SK-N-SH treated with all-trans-retinoic acid at 6 μM for 48 hours (cell line): ENCODE measurements around the gene GPC5.

Experiments
- ATAC-seq: fragments of 200-7000 bp; cut with Tn5 transposase; 3 replicates; pipeline ENCODE4 v1.9.1; 2020; ENCODE audit warnings: mild to moderate bottlenecking, moderate library complexity
- ARNTL ChIP-seq: fragments of 450-650 bp; formaldehyde crosslinking; IDR thresholded peaks from 2 replicates; pipeline ENCODE4 v1.5.0; 2020; ENCODE audit warnings: low read depth, mild to moderate bottlenecking, moderate library complexity, borderline replicate concordance
- CSDC2 ChIP-seq: fragments of 250-450 bp; sonication (Bioruptor Pico); IDR thresholded peaks from 2 replicates; pipeline ENCODE4 v1.5.0; 2020; ENCODE audit warnings: mild to moderate bottlenecking, moderate library complexity
- ESRRG ChIP-seq: fragments of 250-450 bp; sonication (Bioruptor Pico); IDR thresholded peaks from 2 replicates; pipeline ENCODE4 v1.6.1; 2021; ENCODE audit warnings: mild to moderate bottlenecking
- GLIS3 ChIP-seq: fragments of 250-450 bp; sonication (Bioruptor Pico); IDR thresholded peaks from 2 replicates; pipeline ENCODE4 v1.5.0; 2020; ENCODE audit warnings: mild to moderate bottlenecking, moderate library complexity
- ISL1 ChIP-seq: fragments of 250-450 bp; sonication (Bioruptor Pico); IDR thresholded peaks from 2 replicates; pipeline ENCODE4 v2.1.2; 2022; ENCODE audit warnings: mild to moderate bottlenecking, moderate library complexity
- OSR1 ChIP-seq: fragments of 250-450 bp; sonication (Bioruptor Pico); IDR thresholded peaks from 2 replicates; pipeline ENCODE4 v1.8.0; 2022; ENCODE audit warnings: moderate library complexity, mild to moderate bottlenecking, inconsistent platforms
- PPARA ChIP-seq: fragments of 250-450 bp; sonication (Bioruptor Pico); IDR thresholded peaks from 2 replicates; pipeline ENCODE4 v1.5.0; 2020; ENCODE audit warnings: mild to moderate bottlenecking, borderline replicate concordance
- RARB ChIP-seq: fragments of 250-450 bp; sonication (Bioruptor Pico); IDR thresholded peaks from 2 replicates; pipeline ENCODE4 v1.8.0; 2021; ENCODE audit warnings: mild to moderate bottlenecking, moderate library complexity
- SNAI2 ChIP-seq: fragments of 250-450 bp; sonication (Bioruptor Pico); IDR thresholded peaks from 2 replicates; pipeline ENCODE4 v1.5.0; 2020; ENCODE audit warnings: mild to moderate bottlenecking, moderate library complexity
- TCF4 ChIP-seq: fragments of 250-450 bp; sonication (Bioruptor Pico); IDR thresholded peaks from 2 replicates; pipeline ENCODE4 v1.8.0; 2021; ENCODE audit warnings: mild to moderate bottlenecking, moderate library complexity, borderline replicate concordance
- TOX ChIP-seq: fragments of 250-450 bp; sonication (Bioruptor Pico); IDR thresholded peaks from 2 replicates; pipeline ENCODE4 v1.8.0; 2021; ENCODE audit warnings: mild to moderate bottlenecking, moderate library complexity, borderline replicate concordance
- ZC3H10 ChIP-seq: fragments of 250-450 bp; sonication (Bioruptor Pico); IDR thresholded peaks from 2 replicates; pipeline ENCODE4 v1.5.1; 2021; ENCODE audit warnings: mild to moderate bottlenecking, moderate library complexity
- ZFP3 ChIP-seq: fragments of 250-450 bp; sonication (Bioruptor Pico); IDR thresholded peaks from 2 replicates; pipeline ENCODE4 v1.5.0; 2020; ENCODE audit warnings: mild to moderate bottlenecking, moderate library complexity
- ZFP30 ChIP-seq: fragments of 450-650 bp; formaldehyde crosslinking; IDR thresholded peaks from 2 replicates; pipeline ENCODE4 v1.5.0; 2022; ENCODE audit warnings: mild to moderate bottlenecking, moderate library complexity
- ZNF565 ChIP-seq: fragments of 450-650 bp; formaldehyde crosslinking; conservative IDR thresholded peaks from 2 replicates; pipeline ENCODE4 v1.5.0; 2020; ENCODE audit warnings: low read depth, mild to moderate bottlenecking, moderate library complexity
- ZNF70 ChIP-seq: fragments of 450-650 bp; formaldehyde crosslinking; IDR thresholded peaks from 2 replicates; pipeline ENCODE4 v1.5.0; 2020; ENCODE audit warnings: mild to moderate bottlenecking, moderate library complexity
- ZNF8 ChIP-seq: fragments of 450-650 bp; formaldehyde crosslinking; IDR thresholded peaks from 2 replicates; pipeline ENCODE4 v1.5.0; 2020; ENCODE audit warnings: mild to moderate bottlenecking, moderate library complexity
- TF ChIP-seq, protein P1 (sequence below): fragments of 250-450 bp; sonication (Bioruptor Pico); IDR thresholded peaks from 2 replicates; pipeline ENCODE4 v1.5.1; 2020; ENCODE audit warnings: low read depth, mild to moderate bottlenecking, moderate library complexity
- TF ChIP-seq, protein P2 (sequence below): fragments of 250-450 bp; sonication (Bioruptor Pico); IDR thresholded peaks from 2 replicates; pipeline ENCODE4 v1.8.0; 2020; ENCODE audit warnings: mild to moderate bottlenecking, moderate library complexity, borderline replicate concordance
- TF ChIP-seq, protein P3 (sequence below): fragments of 250-450 bp; sonication (Bioruptor Pico); IDR thresholded peaks from 2 replicates; pipeline ENCODE4 v1.5.0; 2020; ENCODE audit warnings: mild to moderate bottlenecking, moderate library complexity
- TF ChIP-seq, protein P4 (sequence below): fragments of 250-450 bp; sonication (Bioruptor Pico); IDR thresholded peaks from 2 replicates; pipeline ENCODE4 v1.8.0; 2021; ENCODE audit warnings: low read depth, mild to moderate bottlenecking, moderate library complexity, borderline replicate concordance
- TF ChIP-seq, protein P5 (sequence below): fragments of 250-450 bp; sonication (Bioruptor Pico); IDR thresholded peaks from 2 replicates; pipeline ENCODE4 v1.5.1; 2021; ENCODE audit warnings: mild to moderate bottlenecking, moderate library complexity

The GPC5 gene

DNA sequence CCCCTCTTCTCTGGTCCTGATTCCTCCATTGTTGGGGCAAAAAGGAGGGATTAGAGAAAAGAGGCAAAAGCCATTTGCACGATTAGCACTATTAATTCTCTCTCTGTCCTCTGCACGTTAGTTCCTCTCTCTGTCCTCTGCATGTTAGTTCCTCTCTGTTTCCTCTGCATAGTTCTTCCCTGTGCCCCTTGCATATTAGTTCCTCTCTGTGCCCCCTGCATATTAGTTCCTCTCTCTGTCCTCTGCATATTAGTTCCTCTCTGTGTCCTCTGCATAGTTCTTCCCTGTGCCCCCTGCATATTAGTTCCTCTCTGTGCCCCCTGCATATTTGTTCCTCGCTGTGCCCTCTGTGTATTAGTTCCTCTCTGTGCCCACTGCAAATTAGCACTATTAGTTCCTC lies 981.0 kb downstream of the GPC5 start:
- no peak for TF ChIP-seq ZFP30
- no peak for TF ChIP-seq ESRRG
- no peak for TF ChIP-seq SNAI2 (CRISPR knock-in tag)
- no peak for TF ChIP-seq ISL1
- TF ChIP-seq, protein P1, sequence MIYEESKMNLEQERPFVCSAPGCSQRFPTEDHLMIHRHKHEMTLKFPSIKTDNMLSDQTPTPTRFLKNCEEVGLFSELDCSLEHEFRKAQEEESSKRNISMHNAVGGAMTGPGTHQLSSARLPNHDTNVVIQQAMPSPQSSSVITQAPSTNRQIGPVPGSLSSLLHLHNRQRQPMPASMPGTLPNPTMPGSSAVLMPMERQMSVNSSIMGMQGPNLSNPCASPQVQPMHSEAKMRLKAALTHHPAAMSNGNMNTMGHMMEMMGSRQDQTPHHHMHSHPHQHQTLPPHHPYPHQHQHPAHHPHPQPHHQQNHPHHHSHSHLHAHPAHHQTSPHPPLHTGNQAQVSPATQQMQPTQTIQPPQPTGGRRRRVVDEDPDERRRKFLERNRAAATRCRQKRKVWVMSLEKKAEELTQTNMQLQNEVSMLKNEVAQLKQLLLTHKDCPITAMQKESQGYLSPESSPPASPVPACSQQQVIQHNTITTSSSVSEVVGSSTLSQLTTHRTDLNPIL (CRISPR knock-in tag), result no peak
- TF ChIP-seq ZNF70 (CRISPR knock-in tag), result no peak
- TF ChIP-seq, protein P2, sequence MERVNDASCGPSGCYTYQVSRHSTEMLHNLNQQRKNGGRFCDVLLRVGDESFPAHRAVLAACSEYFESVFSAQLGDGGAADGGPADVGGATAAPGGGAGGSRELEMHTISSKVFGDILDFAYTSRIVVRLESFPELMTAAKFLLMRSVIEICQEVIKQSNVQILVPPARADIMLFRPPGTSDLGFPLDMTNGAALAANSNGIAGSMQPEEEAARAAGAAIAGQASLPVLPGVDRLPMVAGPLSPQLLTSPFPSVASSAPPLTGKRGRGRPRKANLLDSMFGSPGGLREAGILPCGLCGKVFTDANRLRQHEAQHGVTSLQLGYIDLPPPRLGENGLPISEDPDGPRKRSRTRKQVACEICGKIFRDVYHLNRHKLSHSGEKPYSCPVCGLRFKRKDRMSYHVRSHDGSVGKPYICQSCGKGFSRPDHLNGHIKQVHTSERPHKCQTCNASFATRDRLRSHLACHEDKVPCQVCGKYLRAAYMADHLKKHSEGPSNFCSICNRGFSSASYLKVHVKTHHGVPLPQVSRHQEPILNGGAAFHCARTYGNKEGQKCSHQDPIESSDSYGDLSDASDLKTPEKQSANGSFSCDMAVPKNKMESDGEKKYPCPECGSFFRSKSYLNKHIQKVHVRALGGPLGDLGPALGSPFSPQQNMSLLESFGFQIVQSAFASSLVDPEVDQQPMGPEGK (CRISPR knock-in tag), result no peak
- TF ChIP-seq, protein P3, sequence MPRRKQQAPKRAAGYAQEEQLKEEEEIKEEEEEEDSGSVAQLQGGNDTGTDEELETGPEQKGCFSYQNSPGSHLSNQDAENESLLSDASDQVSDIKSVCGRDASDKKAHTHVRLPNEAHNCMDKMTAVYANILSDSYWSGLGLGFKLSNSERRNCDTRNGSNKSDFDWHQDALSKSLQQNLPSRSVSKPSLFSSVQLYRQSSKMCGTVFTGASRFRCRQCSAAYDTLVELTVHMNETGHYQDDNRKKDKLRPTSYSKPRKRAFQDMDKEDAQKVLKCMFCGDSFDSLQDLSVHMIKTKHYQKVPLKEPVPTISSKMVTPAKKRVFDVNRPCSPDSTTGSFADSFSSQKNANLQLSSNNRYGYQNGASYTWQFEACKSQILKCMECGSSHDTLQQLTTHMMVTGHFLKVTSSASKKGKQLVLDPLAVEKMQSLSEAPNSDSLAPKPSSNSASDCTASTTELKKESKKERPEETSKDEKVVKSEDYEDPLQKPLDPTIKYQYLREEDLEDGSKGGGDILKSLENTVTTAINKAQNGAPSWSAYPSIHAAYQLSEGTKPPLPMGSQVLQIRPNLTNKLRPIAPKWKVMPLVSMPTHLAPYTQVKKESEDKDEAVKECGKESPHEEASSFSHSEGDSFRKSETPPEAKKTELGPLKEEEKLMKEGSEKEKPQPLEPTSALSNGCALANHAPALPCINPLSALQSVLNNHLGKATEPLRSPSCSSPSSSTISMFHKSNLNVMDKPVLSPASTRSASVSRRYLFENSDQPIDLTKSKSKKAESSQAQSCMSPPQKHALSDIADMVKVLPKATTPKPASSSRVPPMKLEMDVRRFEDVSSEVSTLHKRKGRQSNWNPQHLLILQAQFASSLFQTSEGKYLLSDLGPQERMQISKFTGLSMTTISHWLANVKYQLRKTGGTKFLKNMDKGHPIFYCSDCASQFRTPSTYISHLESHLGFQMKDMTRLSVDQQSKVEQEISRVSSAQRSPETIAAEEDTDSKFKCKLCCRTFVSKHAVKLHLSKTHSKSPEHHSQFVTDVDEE (CRISPR knock-in tag), result no peak
- no peak for TF ChIP-seq RARB
- no peak for TF ChIP-seq PPARA (CRISPR knock-in tag)
- no peak for TF ChIP-seq TCF4 (CRISPR knock-in tag)
- TF ChIP-seq, protein P4, sequence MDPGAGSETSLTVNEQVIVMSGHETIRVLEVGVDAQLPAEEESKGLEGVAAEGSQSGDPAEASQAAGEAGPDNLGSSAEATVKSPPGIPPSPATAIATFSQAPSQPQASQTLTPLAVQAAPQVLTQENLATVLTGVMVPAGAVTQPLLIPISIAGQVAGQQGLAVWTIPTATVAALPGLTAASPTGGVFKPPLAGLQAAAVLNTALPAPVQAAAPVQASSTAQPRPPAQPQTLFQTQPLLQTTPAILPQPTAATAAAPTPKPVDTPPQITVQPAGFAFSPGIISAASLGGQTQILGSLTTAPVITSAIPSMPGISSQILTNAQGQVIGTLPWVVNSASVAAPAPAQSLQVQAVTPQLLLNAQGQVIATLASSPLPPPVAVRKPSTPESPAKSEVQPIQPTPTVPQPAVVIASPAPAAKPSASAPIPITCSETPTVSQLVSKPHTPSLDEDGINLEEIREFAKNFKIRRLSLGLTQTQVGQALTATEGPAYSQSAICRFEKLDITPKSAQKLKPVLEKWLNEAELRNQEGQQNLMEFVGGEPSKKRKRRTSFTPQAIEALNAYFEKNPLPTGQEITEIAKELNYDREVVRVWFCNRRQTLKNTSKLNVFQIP (CRISPR knock-in tag), result no peak
- TF ChIP-seq ZNF8 (CRISPR knock-in tag), result no peak
- no peak for TF ChIP-seq OSR1 (CRISPR knock-in tag)
- TF ChIP-seq ZNF565 (CRISPR knock-in tag), result no peak
- TF ChIP-seq ZFP3 (CRISPR knock-in tag), result no peak
- no peak for TF ChIP-seq GLIS3
- TF ChIP-seq TOX (CRISPR knock-in tag), result no peak
- no peak for TF ChIP-seq ARNTL (CRISPR knock-in tag)
- TF ChIP-seq ZC3H10 (CRISPR knock-in tag), result no peak
- ATAC-seq, result no peak

DNA sequence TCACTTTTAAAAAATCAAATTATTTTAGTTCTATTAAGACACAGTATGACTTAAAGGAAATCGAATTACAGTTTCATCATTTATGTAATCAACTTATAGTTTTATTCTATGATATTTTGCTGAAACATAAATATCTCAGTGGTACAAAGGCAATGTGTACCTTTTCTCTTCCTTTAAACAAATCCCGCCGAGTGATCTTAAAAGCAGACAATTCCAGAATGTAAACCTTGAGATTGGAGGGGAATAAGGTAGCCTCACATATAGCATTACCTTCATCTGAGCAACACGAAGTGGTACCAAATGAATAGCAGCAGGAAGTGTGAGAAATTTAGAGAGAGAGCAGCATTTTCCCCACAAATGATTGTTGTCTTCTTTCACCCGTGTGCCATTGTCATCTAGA lies 986.0 kb downstream of the GPC5 start:
- no peak for ATAC-seq
- TF ChIP-seq, protein P5, sequence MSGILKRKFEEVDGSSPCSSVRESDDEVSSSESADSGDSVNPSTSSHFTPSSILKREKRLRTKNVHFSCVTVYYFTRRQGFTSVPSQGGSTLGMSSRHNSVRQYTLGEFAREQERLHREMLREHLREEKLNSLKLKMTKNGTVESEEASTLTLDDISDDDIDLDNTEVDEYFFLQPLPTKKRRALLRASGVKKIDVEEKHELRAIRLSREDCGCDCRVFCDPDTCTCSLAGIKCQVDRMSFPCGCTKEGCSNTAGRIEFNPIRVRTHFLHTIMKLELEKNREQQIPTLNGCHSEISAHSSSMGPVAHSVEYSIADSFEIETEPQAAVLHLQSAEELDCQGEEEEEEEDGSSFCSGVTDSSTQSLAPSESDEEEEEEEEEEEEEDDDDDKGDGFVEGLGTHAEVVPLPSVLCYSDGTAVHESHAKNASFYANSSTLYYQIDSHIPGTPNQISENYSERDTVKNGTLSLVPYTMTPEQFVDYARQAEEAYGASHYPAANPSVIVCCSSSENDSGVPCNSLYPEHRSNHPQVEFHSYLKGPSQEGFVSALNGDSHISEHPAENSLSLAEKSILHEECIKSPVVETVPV (CRISPR knock-in tag), result no peak
- no peak for TF ChIP-seq ARNTL (CRISPR knock-in tag)
- no peak for TF ChIP-seq CSDC2 (CRISPR knock-in tag)
- no peak for TF ChIP-seq ISL1
- no peak for TF ChIP-seq ZNF70 (CRISPR knock-in tag)
- TF ChIP-seq RARB, result no peak
- TF ChIP-seq TOX (CRISPR knock-in tag), result no peak
- TF ChIP-seq, protein P3 (CRISPR knock-in tag), result no peak
- TF ChIP-seq, protein P1 (CRISPR knock-in tag), result no peak
- TF ChIP-seq ZNF8 (CRISPR knock-in tag), result no peak
- TF ChIP-seq SNAI2 (CRISPR knock-in tag), result no peak
- TF ChIP-seq OSR1 (CRISPR knock-in tag), result no peak
- TF ChIP-seq ZC3H10 (CRISPR knock-in tag), result no peak
- no peak for TF ChIP-seq ESRRG
- TF ChIP-seq, protein P4 (CRISPR knock-in tag), result no peak
- no peak for TF ChIP-seq TCF4 (CRISPR knock-in tag)
